ENCODE measurements around the gene COL7A1. TPM values are rescaled to one million over a fixed set of nuclear protein-coding genes. Genes with fewer than 3 reads are reported as not detected.

COL7A1 gene
- total and polyA plus RNA-seq, 2 donors (not counting 1 experiment from before 2014, with no cell fraction given), result 0.75 to 2.1 TPM

GRCh38 chr3:48555231-48555948, 39.7 kb downstream of the COL7A1 start:
- H2AFZ ChIP-seq (ENCODE audit: insufficient read depth, low read depth, low read length, poor library complexity, severe bottlenecking), result no peak overlapping the region
- no peak for TF ChIP-seq EZH2 (IDR thresholded peaks at IDR 0.05; ENCODE audit: borderline replicate concordance, insufficient read depth, low read depth, low read length, poor library complexity, severe bottlenecking)
- TF ChIP-seq, protein P1, sequence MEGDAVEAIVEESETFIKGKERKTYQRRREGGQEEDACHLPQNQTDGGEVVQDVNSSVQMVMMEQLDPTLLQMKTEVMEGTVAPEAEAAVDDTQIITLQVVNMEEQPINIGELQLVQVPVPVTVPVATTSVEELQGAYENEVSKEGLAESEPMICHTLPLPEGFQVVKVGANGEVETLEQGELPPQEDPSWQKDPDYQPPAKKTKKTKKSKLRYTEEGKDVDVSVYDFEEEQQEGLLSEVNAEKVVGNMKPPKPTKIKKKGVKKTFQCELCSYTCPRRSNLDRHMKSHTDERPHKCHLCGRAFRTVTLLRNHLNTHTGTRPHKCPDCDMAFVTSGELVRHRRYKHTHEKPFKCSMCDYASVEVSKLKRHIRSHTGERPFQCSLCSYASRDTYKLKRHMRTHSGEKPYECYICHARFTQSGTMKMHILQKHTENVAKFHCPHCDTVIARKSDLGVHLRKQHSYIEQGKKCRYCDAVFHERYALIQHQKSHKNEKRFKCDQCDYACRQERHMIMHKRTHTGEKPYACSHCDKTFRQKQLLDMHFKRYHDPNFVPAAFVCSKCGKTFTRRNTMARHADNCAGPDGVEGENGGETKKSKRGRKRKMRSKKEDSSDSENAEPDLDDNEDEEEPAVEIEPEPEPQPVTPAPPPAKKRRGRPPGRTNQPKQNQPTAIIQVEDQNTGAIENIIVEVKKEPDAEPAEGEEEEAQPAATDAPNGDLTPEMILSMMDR (IDR thresholded peaks at IDR 0.05), result no peak
- H3K79me2 ChIP-seq (ENCODE audit: control insufficient read depth, insufficient read depth, low read length), result no peaks in the 10 kb centered on the region
- no peaks in the 10 kb centered on the region for H3K27me3 Mint-ChIP-seq
- no peaks in the 10 kb centered on the region for H3K27me3 ChIP-seq (replicated peaks in 1 of 4; ENCODE audit: control extremely low read depth in 1 of 4, control insufficient read depth in 3 of 4, insufficient read depth in 4 of 4, low read length in 3 of 4)
- peak overlapping the region in 1 of 5 experiments; percentile 53 for H3K4me3 ChIP-seq (ENCODE audit: control extremely low read depth in 1 of 5, extremely low read depth in 1 of 5, insufficient read depth in 1 of 5, low read depth in 2 of 5, low read length in 4 of 5)
- peaks cover 28% of the 10 kb centered on the region for H3K4me1 Mint-ChIP-seq
- no peak overlapping the region for H3K27ac Mint-ChIP-seq
- no peaks in the 10 kb centered on the region for H3K36me3 ChIP-seq (replicated peaks in 1 of 2; ENCODE audit: control extremely low read depth in 1 of 2, control insufficient read depth in 1 of 2, extremely low read depth in 1 of 2, insufficient read depth in 2 of 2, low read length in 1 of 2)
- peaks cover 0 to 3% (median 0%) of the 10 kb centered on the region in 3 donors for H3K9me3 ChIP-seq (ENCODE audit: control extremely low read depth in 1 of 3, control insufficient read depth in 2 of 3, insufficient read depth in 1 of 3, low read length in 2 of 3)
- no peaks in the 10 kb centered on the region for H4K20me1 ChIP-seq (ENCODE audit: control insufficient read depth, insufficient read depth, low read length, poor library complexity, severe bottlenecking)
- no peaks in the 10 kb centered on the region for H3K9me3 Mint-ChIP-seq (ENCODE audit: insufficient read depth)
- CTCF ChIA-PET, result interaction anchor here (0.6 to 12.9 kb wide), 5 partner anchors 8 to 213 kb away, joined by 3 to 190 read pairs (median 4); no protein-coding TSS in a partner anchor
- DNase-seq (peak; percentile 18), ATAC-seq (ENCODE audit: low read depth) (no peak)
- intact Hi-C loops (cut with micrococcal nuclease), result loop anchor here (5.0 kb wide), 2 partner anchors 368 to 467 kb away; partner anchors contain the start of genes CDC25A and NDUFAF3
- peaks cover 10 to 32% of the 10 kb centered on the region in 2 donors for H3K4me1 ChIP-seq (ENCODE audit: control insufficient read depth in 2 of 2, insufficient read depth in 2 of 2, low read length in 2 of 2)
- peak overlapping the region; percentile 87 for H3K4me3 Mint-ChIP-seq
- no peak overlapping the region for H3K27ac ChIP-seq (ENCODE audit: low read length in 2 of 2)
- no peak overlapping the region for H3K4me2 ChIP-seq (replicated peaks; ENCODE audit: low read depth, low read length, poor library complexity, severe bottlenecking)
- no peak overlapping the region for H3K9ac ChIP-seq (ENCODE audit: low read length)
- 93% methylated on average over 3 of the region's 10 CpGs for WGBS (ENCODE audit: insufficient coverage)
- POLR2A ChIA-PET, result interaction anchor here (0.6 kb wide), 1 partner anchor 507 kb away, joined by 3 read pairs; no protein-coding TSS in a partner anchor

Data from B cell (primary cell).